GM18861 (cell line): ENCODE data around the gene OR6C2.
"Not testable (repeated sequence)": the region's sequence is repeated elsewhere in the genome, so short reads cannot be mapped to it uniquely, and the experiment has no call there.

Experiments used
- ATAC-seq: cut with Tn5 transposase; IDR thresholded peaks from one replicate; pipeline ENCODE4 v1.9.1; 2021; ENCODE audit not compliant: unreplicated experiment

The OR6C2 gene

DNA sequence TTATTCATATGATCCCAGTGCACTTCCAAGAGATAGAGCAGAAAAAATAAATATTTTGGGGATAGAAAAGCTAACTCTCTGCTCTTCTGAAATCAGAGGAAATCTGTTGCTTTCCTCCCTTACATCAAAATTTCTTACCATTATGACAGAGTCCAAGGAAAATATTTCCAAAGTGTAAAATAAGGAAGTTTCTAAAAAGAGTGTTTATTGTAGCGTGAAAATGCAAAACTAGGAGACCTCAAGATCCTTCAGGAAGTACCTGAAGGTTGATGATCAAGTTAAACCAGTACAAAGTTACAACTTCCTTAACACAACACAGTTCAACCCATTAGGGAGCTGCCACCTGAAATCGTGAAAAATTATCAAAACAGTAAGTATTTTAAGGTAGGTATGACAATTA lies at the start of gene OR6C2:
TSS of gene OR6C2 (plus strand) at position 301 of the 400 bp plus-strand sequence. CDS start 8,138 bp downstream, outside the sequence.
- no peak for ATAC-seq

DNA sequence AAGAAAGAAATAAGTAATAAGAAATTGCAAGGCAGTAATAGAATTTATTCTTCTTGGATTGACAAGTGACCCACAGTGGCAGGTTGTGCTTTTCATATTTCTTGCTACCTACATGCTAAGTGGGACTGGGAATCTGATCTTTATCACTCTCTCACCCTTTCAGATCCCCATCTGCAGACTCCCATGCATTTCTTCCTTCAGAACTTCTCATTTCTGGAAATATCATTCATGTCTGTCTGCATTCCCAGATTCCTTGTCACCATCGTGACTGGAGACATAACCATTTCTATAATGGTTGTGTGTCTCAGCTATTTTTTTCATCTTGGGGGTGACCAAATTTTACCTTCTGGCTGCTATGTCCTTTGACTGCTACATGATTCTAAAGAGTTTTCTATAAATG lies 47.5 kb upstream of the OR6C2 start:
- no peak for ATAC-seq

DNA sequence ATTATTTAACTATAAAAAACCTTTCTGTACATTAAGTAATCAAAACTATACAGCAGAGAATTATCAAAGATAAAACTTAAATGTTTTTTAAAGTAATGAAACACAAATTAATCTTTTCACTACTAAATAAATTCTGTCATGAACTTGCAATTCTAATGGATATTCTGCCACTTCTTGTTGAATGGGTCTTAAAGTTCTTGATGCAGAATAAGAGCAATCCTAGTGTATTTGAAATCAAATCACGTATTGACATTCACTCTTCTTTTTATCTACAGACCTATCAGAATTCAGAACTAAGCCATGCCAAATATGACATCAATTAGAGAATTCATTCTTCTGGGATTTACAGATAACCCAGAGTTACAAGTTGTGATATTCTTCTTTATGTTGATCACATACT lies 43.6 kb upstream of the OR6C2 start, which contains the start of gene OR6C65:
TSS of gene OR6C65 (plus strand) at position 301 of the 400 bp plus-strand sequence. CDS start at position 301, 0 bp downstream.
- ATAC-seq: no peak

DNA sequence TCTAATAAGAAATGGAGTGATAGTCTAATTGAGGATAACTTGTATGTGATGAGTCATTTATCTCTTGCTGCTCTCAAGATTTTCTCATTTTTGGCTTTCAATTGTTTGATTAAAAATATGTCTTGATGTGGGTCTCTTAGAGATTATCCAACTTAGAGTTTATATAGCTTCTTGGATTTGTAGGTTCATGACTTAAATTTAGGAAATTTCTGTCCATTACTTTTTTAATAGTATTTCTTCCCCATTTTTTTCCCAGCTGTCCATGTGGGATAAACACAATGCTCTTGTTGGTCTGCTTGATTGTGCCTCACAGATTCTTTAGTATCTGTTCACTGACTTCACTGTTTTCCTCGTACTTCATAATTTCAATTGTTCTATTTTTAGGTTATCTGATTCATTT lies 36.0 kb upstream of the OR6C2 start:
- ATAC-seq: no peak

DNA sequence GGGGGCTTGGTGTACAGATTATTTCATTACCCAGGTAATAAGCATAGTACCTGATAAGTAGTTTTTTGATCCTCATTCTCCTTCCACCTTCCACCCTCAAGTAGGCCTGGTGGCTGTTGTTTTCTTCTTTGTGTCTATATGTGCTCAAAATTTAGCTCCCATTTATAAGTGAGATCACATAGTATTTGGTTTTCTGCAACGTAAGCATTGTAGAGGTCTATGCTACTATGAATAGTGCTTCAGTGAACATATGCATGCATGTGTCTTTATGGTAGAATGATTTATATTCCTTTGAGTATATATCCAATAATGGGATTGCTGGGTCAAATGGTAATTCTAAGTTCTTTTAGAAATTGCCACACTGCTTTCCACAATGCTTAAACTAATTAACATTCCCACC lies 34.7 kb upstream of the OR6C2 start:
- not testable (repeated sequence) for ATAC-seq

DNA sequence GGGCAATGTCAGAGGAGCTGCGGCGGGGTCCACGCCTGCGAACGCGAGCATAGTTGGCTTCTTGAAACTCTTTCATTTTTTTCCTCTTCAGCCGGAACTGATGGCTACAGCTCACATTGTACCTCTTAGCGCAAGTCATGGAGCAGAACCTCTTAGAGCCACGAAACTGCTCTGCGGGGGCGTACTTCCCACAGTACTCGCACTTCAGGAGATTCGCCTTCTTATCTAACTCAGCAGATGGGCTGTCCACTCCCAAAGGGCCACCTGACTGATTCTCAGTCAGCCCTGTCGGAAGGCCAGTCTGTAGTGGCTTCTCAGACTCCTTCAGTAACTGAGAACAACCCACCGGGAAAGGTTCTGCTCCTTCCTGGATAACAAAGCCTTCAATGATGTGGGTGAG lies 31.7 kb upstream of the OR6C2 start:
- not testable (repeated sequence) for ATAC-seq

DNA sequence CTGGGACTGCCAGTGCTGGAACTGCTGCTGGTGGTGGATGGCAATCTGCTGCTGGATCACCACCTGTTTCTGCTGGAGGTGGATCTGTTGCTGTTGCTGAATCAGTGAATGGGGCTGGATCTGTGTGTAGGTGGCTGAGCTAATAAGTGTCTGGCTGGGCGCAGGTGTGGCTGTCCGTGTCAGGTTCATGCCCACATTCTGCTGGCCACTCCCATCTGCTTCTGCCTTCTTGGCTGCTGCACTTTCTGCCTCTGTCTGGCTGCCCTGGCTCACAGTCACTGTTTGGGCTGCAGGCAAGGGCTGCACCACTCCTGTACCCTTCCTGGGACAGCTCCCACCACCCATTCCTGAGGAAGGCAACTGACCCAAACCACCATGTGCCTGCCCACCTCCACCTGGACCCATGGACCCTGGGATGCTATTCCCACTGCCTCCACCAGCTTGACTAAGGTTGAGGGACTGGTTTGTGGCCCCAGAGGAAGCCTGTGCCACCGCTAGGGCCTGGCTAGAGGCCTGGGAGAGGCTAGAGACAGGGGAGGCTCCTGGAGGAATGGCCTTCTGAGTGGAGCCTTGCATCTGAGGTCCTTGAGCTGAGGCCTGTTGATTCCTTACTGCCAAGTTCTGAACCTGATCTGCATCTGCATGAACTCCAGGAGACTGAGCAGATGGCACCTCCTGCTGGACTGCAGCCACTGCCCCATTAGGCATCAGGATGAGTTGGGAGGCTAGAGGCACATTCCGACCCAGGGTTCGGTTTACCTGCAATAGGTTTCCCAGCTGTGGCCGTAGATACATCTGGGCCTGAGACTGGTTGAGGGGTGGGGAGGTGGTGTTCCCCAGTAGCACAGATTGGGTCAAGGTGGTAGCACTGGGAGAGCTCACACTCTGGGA lies 30.1 kb upstream of the OR6C2 start:
- ATAC-seq: not testable (repeated sequence)

DNA sequence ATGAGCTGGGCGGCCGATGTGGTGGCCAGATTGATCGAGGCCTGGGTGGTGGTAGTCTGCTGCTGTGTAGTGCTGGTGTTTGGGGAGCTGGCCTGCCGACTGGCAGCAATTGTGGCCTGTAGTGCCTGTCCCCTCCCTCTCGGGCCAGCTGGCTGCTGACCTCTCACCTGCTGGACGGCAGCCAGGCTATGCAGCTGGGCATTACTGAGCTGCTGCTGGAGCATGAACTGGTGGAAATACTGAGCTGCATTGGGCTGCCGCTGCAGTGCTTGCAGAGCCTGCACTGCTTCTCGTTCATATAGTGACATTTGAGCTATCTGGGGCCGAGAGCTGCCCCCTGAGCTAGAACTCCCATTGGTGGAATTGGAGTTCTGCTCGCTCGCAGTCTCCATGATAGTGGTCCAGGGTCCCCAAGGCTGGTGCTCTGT lies 29.5 kb upstream of the OR6C2 start:
- ATAC-seq: not testable (repeated sequence)

DNA sequence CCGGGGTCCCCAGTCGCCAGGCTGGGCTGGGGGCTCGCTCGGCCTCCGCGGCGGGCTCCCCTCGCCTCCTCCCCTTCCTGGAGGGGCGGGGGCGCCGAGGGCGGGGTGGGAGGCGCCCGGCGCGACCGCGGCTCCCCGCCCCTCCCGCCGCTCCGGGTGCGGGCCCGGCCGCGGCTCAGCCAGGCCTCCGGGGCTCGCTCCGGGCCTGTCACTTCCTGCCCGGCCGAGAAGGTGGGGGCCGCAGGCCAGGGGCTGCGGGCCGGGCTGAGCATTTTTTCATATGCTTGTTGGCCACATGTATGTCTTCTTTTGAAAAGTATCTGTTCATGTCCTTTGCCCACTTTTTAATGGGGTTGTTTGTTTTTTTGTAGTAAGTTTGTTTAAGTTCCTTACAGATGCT lies 29.0 kb upstream of the OR6C2 start:
- ATAC-seq: not testable (repeated sequence)

DNA sequence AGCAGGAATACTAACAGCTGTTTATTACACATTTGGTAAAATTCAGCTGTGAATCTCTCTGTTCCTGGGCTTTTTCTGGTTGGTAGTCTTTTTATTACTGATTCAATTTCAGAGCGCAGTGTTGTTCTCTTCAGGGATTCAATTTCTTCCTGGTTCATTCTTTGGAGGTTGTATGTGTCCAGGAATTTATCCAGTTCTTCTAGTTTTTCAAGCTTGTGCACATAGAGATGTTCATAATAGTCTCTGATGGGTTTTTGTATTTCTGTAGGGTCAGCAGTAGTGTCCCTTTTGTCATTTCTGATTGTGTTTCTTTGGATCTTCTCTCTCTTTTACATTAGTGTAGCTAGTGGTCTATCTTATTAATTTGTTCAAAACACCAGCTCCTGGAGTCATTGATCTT lies 26.9 kb upstream of the OR6C2 start:
- no peak for ATAC-seq

DNA sequence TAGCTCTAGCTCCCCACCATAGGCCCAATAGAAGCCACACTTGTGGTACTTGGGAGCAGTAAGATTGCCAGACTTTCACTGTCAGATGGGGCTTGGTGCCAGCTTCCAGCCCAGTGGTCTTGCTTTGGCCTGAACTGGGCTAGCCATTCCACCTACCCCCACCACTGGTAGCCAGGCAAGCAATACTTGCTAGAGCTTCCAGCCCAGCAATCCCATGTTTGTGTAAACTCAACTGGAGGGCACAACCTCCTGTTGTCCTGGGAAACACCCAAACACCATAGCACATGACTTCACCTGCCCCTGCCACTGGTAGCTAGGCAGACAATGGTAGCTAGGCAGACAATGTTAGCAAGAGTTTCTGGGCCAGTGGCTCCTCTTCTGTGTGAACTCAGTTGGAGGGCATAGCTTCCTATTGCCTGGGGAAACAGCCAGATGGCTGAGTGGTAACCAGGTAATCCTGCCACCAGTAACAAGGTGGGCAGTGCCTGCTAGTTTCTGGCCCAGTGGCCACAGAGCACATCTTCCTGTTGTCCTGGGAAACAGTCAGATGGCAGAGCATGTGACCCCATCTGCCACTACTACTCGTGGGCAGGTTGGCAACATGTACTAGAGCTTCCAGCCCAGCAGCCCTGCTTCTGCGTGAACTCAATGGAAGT lies 23.4 kb upstream of the OR6C2 start:
- ATAC-seq: no peak

DNA sequence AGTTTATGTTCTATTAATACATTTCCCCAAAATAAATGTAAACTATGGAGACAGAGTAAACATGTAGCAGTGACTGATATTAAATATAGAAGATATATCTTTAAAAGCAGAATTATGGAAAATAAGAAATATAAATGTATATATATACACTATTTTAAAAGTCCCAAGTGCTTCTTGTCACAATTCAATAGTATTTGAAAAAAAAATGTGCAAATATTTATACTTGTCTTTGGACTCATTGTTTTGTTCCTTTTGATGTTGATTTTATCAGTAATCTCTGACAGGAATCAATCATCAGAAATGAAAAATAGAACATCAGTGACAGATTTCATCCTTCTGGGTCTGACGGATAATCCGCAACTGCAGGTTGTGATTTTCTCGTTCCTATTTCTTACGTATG lies 17.9 kb upstream of the OR6C2 start, which contains the start of gene OR6C76:
TSS of gene OR6C76 (plus strand) at position 301 of the 400 bp plus-strand sequence. CDS start at position 301, 0 bp downstream.
- no peak for ATAC-seq

DNA sequence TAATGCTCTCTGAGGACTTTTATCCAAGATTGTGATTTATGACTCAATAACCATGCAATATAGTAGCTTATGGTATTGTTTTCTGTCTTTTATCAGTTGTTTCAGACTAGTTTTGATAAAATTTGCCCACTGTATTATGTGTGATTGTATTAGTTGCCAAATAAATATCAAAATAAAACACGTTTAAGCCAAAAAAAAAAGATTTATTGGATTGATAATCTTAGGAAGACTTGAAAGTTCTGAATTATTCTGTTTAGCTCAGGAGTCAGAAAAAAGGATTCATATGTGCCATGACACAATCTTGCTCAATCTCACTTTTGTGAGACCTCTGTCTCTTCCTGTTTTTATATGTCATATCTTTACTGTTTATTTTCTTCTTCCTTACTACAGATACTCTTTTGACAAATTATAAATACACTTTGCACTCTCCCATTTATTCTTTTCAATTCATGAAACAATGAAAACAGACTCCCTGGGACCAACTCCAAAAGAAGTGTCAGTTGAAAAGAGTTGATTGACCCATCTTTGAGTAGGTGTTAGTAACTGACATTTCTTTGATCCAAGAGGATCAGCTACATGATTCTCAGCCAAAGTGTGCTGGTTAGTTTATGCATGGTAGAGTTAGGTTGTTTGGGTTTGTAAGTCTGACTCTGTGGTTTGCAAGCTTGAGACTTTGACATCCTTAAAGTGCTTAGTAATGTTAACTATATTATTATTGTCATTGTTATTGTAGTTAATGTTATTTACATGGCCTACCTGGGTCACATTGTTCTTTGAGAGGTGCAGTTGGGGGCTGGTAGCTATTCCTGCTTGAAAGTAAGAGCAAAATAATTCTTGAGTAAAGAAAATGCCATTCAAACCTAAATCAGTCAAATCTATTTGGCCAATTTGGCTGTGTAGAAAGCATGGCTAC lies 15.3 kb upstream of the OR6C2 start:
- no peak for ATAC-seq

DNA sequence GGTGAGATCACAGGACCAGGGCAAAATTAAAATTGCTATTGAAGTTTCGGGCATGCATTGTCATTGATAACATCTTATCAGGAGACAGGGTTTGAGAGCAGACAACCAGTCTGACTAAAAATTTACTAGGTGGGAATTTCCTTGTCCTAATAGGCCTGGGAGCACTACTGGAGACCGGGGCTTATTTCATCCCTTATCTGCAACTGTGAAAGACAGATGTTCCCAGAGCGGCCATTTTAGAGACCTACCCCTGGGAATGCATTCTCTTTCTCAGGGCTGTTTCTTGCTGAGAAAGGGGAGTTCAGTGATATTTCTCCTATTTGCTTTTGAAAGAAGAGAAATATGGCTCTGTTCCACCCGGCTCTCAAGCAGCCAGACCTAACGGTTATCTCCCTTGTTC lies 2.6 kb upstream of the OR6C2 start:
- not testable (repeated sequence) for ATAC-seq

DNA sequence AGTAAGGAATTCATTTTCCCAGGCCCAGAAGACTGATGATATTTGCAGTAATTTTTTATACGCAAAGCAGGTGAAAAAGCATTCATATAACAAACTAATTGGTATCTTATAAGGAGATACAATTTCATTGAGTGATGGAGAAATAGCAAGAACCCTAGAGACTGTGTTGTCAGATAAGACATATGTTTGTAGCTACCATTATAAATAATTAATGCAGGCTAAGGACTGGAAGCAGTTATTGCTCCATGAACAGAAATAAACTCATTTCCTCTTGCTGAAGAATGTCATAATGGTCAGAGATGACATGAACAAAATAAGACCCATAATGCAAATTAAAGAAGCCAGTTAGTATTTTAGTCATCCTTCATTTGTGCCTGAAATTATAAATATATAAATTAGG lies 1.5 kb downstream of the OR6C2 start:
- no peak for ATAC-seq

DNA sequence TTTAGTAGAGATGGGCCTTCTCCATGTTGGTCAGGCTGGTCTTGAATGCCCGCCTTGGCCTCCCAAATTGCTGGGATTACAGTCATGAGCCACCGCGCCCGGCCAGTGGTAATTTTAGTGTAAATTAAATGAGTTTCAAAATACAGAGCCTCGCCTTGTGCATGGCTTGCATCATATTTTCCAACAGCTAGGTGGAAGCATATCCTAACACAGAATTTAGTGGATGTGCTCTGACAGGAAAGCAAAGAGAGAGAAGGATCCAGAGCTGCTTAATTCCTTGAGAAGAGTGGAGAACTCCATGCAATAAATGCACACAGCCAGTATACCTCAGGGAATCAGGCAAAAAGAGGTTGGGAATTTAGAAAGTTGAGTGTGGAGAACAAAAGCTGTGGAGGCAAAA lies 2.5 kb downstream of the OR6C2 start:
- ATAC-seq: no peak

DNA sequence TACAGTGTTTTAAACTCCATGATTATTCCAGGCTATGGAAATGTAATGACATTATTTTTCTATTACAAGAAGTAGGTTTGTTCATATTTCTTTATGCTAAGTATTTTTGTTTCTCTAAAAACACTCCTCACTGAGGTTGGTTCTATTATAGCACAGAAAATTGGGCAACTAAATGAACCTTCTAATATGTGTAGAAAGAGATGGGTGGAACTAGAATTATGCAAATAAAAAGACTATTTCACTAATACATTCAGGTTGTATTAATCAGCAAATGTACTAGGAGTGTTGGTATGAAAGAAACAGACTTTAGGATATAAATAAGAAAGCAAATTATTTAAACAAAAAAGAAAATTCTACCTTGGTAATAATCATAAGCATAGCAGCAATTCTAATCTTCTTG lies 4.9 kb downstream of the OR6C2 start:
- ATAC-seq: no peak

DNA sequence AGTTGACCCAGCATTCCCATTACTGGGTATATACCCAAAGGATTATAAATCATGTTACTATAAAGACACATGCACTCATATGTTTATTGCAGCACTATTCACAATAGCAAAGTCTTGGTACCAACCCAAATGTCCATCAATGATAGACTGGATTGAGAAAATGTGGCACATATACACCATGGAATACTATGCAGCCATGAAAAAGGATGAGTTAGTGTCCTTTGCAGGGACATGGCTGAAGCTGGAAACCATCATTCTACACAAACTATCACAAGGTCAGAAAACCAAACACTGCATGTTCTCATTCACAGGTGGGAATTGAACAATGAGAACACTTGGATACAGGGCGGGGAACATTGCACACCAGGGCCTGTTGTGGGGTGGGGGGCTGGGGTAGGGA lies 21.1 kb downstream of the OR6C2 start:
- not testable (repeated sequence) for ATAC-seq

DNA sequence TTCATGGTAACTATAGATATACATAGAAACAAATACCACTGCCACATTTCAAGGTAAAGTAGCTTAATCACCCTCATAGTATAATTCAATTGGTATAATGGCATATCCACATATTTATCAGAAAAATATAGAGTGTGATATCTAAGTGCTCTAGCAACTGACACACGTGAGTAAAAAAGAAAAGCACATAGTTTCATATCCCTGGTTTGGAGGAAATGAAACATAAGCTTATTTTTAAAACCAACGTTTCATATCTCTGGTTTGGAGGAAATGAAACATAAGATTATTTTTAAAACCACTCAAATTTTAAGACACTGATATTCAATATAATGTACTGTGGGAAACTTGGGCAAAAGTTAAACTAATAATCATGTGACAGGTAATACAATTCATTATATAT lies 24.0 kb downstream of the OR6C2 start:
- no peak for ATAC-seq

DNA sequence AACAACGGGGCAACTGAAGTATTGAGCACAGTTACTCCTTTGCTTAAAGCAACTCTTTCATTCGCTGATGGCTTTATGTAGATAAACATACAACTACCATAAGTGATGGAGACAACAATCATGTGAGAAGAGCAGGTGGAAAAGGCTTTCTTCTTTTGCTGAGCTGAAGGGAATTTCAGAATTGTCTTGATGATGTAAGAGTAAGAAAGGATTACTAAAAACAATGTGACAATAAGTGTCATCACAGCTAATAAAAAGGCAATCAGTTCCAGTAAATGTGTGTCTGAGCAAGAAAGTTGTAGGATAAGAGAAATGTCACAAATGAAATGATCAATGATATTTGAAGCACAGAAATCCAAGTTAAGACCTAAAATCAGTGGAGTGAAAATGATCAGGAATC lies 25.4 kb downstream of the OR6C2 start:
- no peak for ATAC-seq
